RWPE2 (cell line): Measurements from ENCODE around the gene SLIT3.

Experiments
- ATAC-seq: fragments of 200-7000 bp; cut with Tn5 transposase; 3 replicates; pipeline ENCODE4 v1.9.1; 2021; ENCODE audit warnings: low read depth
- DNase-seq: peaks from one replicate; pipeline ENCODE4 v3.0.0-alpha.2; 2020; ENCODE audit warnings: low spot score
- H3K27ac ChIP-seq: fragments of 450-650 bp; 2 replicates; pipeline ENCODE4 v1.5.1; 2017; ENCODE audit warnings: mild to moderate bottlenecking; ENCODE audit not compliant: poor library complexity, severe bottlenecking
- H3K27me3 ChIP-seq: fragments of 250-450 bp; sonication (Bioruptor Pico); 2 replicates; pipeline ENCODE4 v1.5.1; 2021; ENCODE audit warnings: mild to moderate bottlenecking, moderate library complexity; ENCODE audit not compliant: insufficient read depth, poor library complexity, severe bottlenecking
- H3K36me3 ChIP-seq: fragments of 250-450 bp; sonication (Bioruptor Pico); 2 replicates; pipeline ENCODE4 v1.5.1; 2020; ENCODE audit warnings: low read depth, mild to moderate bottlenecking, moderate library complexity
- H3K4me1 ChIP-seq: fragments of 250-450 bp; sonication (Bioruptor Pico); 2 replicates; pipeline ENCODE4 v1.5.1; 2021; ENCODE audit warnings: mild to moderate bottlenecking, moderate library complexity; ENCODE audit not compliant: insufficient read depth, poor library complexity, severe bottlenecking
- H3K4me3 ChIP-seq: fragments of 250-450 bp; sonication (Bioruptor Pico); 2 replicates; pipeline ENCODE4 v1.5.1; 2021; ENCODE audit warnings: mild to moderate bottlenecking, moderate library complexity; ENCODE audit not compliant: severe bottlenecking
- H3K9me3 ChIP-seq: fragments of 250-450 bp; sonication (Bioruptor Pico); 2 replicates; pipeline ENCODE4 v1.5.1; 2021; ENCODE audit warnings: mild to moderate bottlenecking, moderate library complexity; ENCODE audit not compliant: severe bottlenecking
- CTCF ChIP-seq: fragments of 450-650 bp; IDR thresholded peaks from one replicate; pipeline ENCODE4 v1.5.1; 2017; ENCODE audit warnings: mild to moderate bottlenecking, moderate library complexity; ENCODE audit not compliant: poor library complexity, severe bottlenecking

SLIT3 gene

GRCh38 chr5:168614661-168615060 is 686.3 kb downstream of the SLIT3 start:
- H3K27ac ChIP-seq, result no peak overlapping the region
- ATAC-seq (no peak), DNase-seq (no peak)

GRCh38 chr5:168613996-168614395 is 686.9 kb downstream of the SLIT3 start:
- Histone ChIP-seq H3K27me3 (no peaks in the 10 kb centered on the region), H3K27ac (no peak overlapping the region), H3K36me3 (no peaks in the 10 kb centered on the region), H3K4me1 (no peaks in the 10 kb centered on the region), H3K4me3 (no peak overlapping the region), H3K9me3 (no peaks in the 10 kb centered on the region)
- no peak for ATAC-seq
- TF ChIP-seq CTCF, result no peak
- DNase-seq, result no peak

More at GRCh38 chr5:168614661-168615060, 686.3 kb downstream of the SLIT3 start:
- Histone ChIP-seq H3K4me1 (no peaks in the 10 kb centered on the region), H3K9me3 (no peaks in the 10 kb centered on the region), H3K27me3 (no peaks in the 10 kb centered on the region), H3K36me3 (no peaks in the 10 kb centered on the region), H3K4me3 (no peak overlapping the region)
- no peak for TF ChIP-seq CTCF

DNA sequence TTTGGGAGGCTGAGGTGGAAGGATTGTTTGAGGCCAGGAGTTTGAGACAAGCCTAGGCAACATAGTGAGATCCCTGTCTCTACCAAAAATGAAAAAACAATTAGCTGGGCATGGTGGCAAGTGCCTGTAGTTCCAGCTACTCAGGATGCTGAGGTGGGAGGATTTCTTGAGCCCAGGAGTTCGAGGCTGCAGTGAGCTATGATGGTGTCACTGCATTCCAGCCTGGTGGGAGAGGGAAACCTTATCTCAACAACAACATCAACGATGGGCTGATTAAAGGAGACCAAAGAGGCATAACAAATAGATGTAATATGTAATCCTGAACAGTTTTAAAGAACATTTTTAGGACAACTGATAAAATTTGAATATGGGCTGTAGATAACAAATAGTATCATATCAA is 687.5 kb downstream of the SLIT3 start:
- H3K9me3 ChIP-seq, result no peaks in the 10 kb centered on the region
- DNase-seq, result no peak
- H3K27me3 ChIP-seq, result no peaks in the 10 kb centered on the region
- no peak for TF ChIP-seq CTCF
- H3K4me1 ChIP-seq, result no peaks in the 10 kb centered on the region
- H3K27ac ChIP-seq, result no peak overlapping the region
- no peaks in the 10 kb centered on the region for H3K36me3 ChIP-seq
- no peak for ATAC-seq
- H3K4me3 ChIP-seq, result no peak overlapping the region

- no peaks in the 10 kb centered on the region for H3K9me3 ChIP-seq
- no peaks in the 10 kb centered on the region for H3K36me3 ChIP-seq
- DNase-seq (no peak), ATAC-seq (no peak)
- no peak overlapping the region for H3K4me3 ChIP-seq
- no peaks in the 10 kb centered on the region for H3K4me1 ChIP-seq
- no peak for TF ChIP-seq CTCF
- no peak overlapping the region for H3K27ac ChIP-seq
- no peaks in the 10 kb centered on the region for H3K27me3 ChIP-seq
These were observed 687.9 kb downstream of the SLIT3 start for GRCh38 chr5:168612996-168613395.

DNA sequence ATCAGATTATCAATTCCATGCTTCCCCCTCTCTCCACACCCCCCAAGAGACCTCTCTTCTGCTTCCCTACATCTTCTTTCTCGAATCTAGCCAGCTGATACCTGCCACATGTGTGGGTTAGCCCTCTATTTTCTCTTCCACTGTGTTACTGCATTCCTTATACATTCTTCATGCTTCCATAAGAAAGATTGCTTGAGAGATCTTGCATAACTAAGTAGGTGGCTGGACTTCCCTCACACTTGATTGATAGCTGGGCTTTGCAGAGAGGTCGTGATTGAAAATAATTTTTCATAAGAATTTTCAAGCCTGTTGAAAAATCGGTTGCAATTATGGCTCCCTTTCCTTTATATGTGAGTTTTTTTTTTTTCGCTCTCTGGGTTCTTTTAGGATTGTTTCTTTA is 688.8 kb downstream of the SLIT3 start:
- Histone ChIP-seq H3K4me3 (no peak overlapping the region), H3K27me3 (no peaks in the 10 kb centered on the region), H3K27ac (no peak overlapping the region), H3K4me1 (no peaks in the 10 kb centered on the region), H3K36me3 (no peaks in the 10 kb centered on the region), H3K9me3 (no peaks in the 10 kb centered on the region)
- peak; percentile 62; the same call in 2 of the 3 replicates for ATAC-seq
- no peak for DNase-seq
- TF ChIP-seq CTCF, result no peak
